ENCODE data around the gene CUL3.

GRCh38 chr2:224498991-224499390 is 86.2 kb downstream of the CUL3 start:
- TF ChIP-seq POLR2A (IDR thresholded peaks at IDR 0.05) (no peak), CTCF (IDR thresholded peaks at IDR 0.05) (no peak), POLR2AphosphoS5 (IDR thresholded peaks at IDR 0.05) (no peak), EP300 (IDR thresholded peaks at IDR 0.05) (no peak)
